ENCODE results near the gene EXT2. TPM values are rescaled to one million over a fixed set of nuclear protein-coding genes. Genes with fewer than 3 reads are reported as not detected.

EXT2 gene
- polyA plus RNA-seq, 1 donor from 2014 or later: 77.5 TPM

DNA sequence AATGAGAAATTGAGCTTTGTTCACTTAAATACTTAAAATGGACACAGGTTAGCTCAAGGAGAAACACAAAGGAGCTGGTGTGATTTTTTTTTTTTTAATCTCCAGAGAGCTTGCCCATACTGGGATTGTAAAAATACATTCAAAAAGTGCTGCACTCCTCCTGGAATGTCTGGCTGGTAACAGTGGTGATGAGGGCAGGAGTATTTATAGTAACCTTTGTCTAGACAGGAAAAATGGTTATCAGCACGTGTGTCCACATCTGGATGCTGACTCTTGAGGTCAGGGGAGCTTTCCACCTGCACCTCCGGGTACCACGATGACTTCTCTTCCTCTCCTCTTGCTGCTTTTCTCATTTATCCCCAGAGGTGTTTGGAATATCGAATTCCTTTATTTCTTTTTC is 30.1 kb downstream of the EXT2 start:
- H3K36me3 ChIP-seq (ENCODE audit: insufficient read depth, low read length): peaks cover 6% of the 10 kb centered on the region

GRCh38 chr11:44126304-44126703 is 30.8 kb downstream of the EXT2 start:
- Histone ChIP-seq H3K36me3 (ENCODE audit: insufficient read depth, low read length) (peaks cover 6% of the 10 kb centered on the region), H3K9me2 (ENCODE audit: insufficient read depth, low read length) (no peaks in the 10 kb centered on the region), H2AFZ (ENCODE audit: low read depth, low read length) (no peak overlapping the region), H3K79me2 (replicated peaks; ENCODE audit: insufficient read depth, low read length) (no peaks in the 10 kb centered on the region), H3K27me3 (ENCODE audit: insufficient read depth, low read depth, low read length) (no peaks in the 10 kb centered on the region), H3K4me3 (ENCODE audit: low read length) (no peak overlapping the region), H3F3A (ENCODE audit: insufficient read depth, low read length, poor library complexity, severe bottlenecking) (no peaks in the 10 kb centered on the region), H3K27ac (ENCODE audit: low read length) (no peak overlapping the region), H3K9me3 (ENCODE audit: low read length) (no peaks in the 10 kb centered on the region), H4K20me1 (ENCODE audit: insufficient read depth) (no peaks in the 10 kb centered on the region), H3K4me2 (ENCODE audit: low read length) (no peak overlapping the region), H3K9ac (ENCODE audit: low read length) (no peak overlapping the region)
- no peak for TF ChIP-seq SMC3 (conservative IDR thresholded peaks at IDR 0.05; ENCODE audit: poor library complexity)
- TF ChIP-seq REST (IDR thresholded peaks at IDR 0.05; ENCODE audit: borderline replicate concordance): no peak
- TF ChIP-seq EP300 (conservative IDR thresholded peaks at IDR 0.05; ENCODE audit: poor library complexity, severe bottlenecking): no peak
- no peak for TF ChIP-seq MXI1 (conservative IDR thresholded peaks at IDR 0.05; ENCODE audit: poor library complexity, severe bottlenecking)
- no peak for TF ChIP-seq POLR2AphosphoS5 (IDR thresholded peaks at IDR 0.05)
- TF ChIP-seq TAF1 (IDR thresholded peaks at IDR 0.05; ENCODE audit: low read depth): no peak
- no peak for TF ChIP-seq EZH2 (IDR thresholded peaks at IDR 0.05; ENCODE audit: borderline replicate concordance, insufficient read depth, low read length, poor library complexity, severe bottlenecking)
- TF ChIP-seq, protein P1, sequence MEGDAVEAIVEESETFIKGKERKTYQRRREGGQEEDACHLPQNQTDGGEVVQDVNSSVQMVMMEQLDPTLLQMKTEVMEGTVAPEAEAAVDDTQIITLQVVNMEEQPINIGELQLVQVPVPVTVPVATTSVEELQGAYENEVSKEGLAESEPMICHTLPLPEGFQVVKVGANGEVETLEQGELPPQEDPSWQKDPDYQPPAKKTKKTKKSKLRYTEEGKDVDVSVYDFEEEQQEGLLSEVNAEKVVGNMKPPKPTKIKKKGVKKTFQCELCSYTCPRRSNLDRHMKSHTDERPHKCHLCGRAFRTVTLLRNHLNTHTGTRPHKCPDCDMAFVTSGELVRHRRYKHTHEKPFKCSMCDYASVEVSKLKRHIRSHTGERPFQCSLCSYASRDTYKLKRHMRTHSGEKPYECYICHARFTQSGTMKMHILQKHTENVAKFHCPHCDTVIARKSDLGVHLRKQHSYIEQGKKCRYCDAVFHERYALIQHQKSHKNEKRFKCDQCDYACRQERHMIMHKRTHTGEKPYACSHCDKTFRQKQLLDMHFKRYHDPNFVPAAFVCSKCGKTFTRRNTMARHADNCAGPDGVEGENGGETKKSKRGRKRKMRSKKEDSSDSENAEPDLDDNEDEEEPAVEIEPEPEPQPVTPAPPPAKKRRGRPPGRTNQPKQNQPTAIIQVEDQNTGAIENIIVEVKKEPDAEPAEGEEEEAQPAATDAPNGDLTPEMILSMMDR (IDR thresholded peaks at IDR 0.05; ENCODE audit: poor library complexity, severe bottlenecking): no peak

More for the DNA sequence above, 30.1 kb downstream of the EXT2 start:
- Histone ChIP-seq H3K9me3 (ENCODE audit: low read length) (no peaks in the 10 kb centered on the region), H3K9ac (ENCODE audit: low read length) (no peak overlapping the region), H3F3A (ENCODE audit: insufficient read depth, low read length, poor library complexity, severe bottlenecking) (no peaks in the 10 kb centered on the region), H3K4me3 (ENCODE audit: low read length) (no peak overlapping the region), H4K20me1 (ENCODE audit: insufficient read depth) (no peaks in the 10 kb centered on the region), H3K27me3 (ENCODE audit: insufficient read depth, low read depth, low read length) (no peaks in the 10 kb centered on the region), H3K27ac (ENCODE audit: low read length) (no peak overlapping the region), H3K9me2 (ENCODE audit: insufficient read depth, low read length) (no peaks in the 10 kb centered on the region), H2AFZ (ENCODE audit: low read depth, low read length) (no peak overlapping the region), H3K79me2 (replicated peaks; ENCODE audit: insufficient read depth, low read length) (no peaks in the 10 kb centered on the region), H3K4me2 (ENCODE audit: low read length) (no peak overlapping the region)
- TF ChIP-seq, protein P1 (IDR thresholded peaks at IDR 0.05; ENCODE audit: poor library complexity, severe bottlenecking): no peak
- TF ChIP-seq EZH2 (IDR thresholded peaks at IDR 0.05; ENCODE audit: borderline replicate concordance, insufficient read depth, low read length, poor library complexity, severe bottlenecking): no peak
- no peak for TF ChIP-seq MXI1 (conservative IDR thresholded peaks at IDR 0.05; ENCODE audit: poor library complexity, severe bottlenecking)
- TF ChIP-seq SMC3 (conservative IDR thresholded peaks at IDR 0.05; ENCODE audit: poor library complexity): no peak
- TF ChIP-seq TAF1 (IDR thresholded peaks at IDR 0.05; ENCODE audit: low read depth): no peak
- TF ChIP-seq POLR2AphosphoS5 (IDR thresholded peaks at IDR 0.05): no peak
- TF ChIP-seq RAD21 (conservative IDR thresholded peaks at IDR 0.05): no peak
- TF ChIP-seq REST (IDR thresholded peaks at IDR 0.05; ENCODE audit: borderline replicate concordance): no peak
- TF ChIP-seq EP300 (conservative IDR thresholded peaks at IDR 0.05; ENCODE audit: poor library complexity, severe bottlenecking): no peak

Measured in neural cell (in vitro differentiated cells).